ENCODE measurements around the gene HOXA5. TPM values are rescaled to one million over a fixed set of nuclear protein-coding genes. Genes with fewer than 3 reads are reported as not detected.

The HOXA5 gene
- total RNA-seq, 1 donor from 2014 or later, result not detected

DNA sequence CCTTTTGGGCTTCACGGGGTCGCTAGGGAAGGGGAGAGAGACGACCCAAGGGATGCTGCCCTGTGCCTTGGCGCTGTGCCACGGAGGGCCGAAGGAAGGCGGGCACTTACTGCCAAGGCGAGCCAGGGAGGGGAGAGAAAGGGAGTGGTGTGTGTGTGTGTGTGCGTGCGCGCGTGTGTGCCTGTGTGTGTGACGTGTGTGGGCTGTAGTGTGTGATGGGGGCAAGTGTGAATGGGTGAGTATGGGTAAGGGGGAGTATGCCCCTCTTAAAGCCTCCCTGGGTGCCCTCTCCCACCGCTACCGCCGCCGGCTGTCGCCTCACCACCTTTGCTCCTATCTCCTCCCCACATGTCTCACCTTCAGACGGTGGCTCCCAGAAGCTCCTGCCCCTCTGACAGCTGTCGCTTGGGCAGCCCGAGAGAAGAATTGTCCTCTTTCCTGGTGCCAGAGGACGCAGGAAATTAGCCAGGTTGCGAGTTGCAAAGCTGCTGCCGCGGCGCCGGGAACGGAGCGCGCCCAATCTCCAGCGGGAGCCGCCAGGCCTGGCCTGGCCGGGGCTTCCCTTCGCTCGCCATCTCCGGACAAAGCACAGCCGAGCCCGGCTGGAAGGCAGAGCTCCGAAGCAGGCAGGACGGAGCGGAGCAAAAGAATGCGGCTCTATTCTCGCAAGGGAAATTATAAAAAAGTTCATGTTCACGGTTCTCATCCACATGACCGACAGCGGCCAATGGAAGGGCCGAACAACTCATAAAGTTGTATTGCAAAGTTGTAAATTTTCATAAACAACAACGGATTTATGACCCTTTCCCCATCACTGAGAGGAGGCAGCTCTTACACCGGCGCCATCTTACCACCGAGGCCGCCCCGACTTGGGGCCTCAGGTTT lies 8.7 kb upstream of the HOXA5 start, which contains the start of gene HOXA3:
HOXA3 (minus strand) TSS at position 653 of the 885 bp plus-strand sequence. CDS start 41,943 bp downstream, outside the sequence.
- H3K27me3 Mint-ChIP-seq (ENCODE audit: unreplicated experiment), result peaks cover 59% of the 10 kb centered on the region
- TF ChIP-seq CTCF (IDR thresholded peaks at IDR 0.05; ENCODE audit: partially characterized antibody, unreplicated experiment), result no peak
- DNase-seq, result no peak
- H3K4me3 Mint-ChIP-seq (ENCODE audit: unreplicated experiment), result peak within 1 kb of the TSS; percentile 77
- H3K9me3 Mint-ChIP-seq (ENCODE audit: unreplicated experiment), result peaks cover 9% of the 10 kb centered on the region
- no peak within 1 kb of the TSS for H3K27ac Mint-ChIP-seq (ENCODE audit: unreplicated experiment)
- H3K4me1 Mint-ChIP-seq (ENCODE audit: low read depth, unreplicated experiment), result peaks cover 2% of the 10 kb centered on the region
- peaks cover 6% of the 10 kb centered on the region for H3K36me3 Mint-ChIP-seq (ENCODE audit: unreplicated experiment)

DNA sequence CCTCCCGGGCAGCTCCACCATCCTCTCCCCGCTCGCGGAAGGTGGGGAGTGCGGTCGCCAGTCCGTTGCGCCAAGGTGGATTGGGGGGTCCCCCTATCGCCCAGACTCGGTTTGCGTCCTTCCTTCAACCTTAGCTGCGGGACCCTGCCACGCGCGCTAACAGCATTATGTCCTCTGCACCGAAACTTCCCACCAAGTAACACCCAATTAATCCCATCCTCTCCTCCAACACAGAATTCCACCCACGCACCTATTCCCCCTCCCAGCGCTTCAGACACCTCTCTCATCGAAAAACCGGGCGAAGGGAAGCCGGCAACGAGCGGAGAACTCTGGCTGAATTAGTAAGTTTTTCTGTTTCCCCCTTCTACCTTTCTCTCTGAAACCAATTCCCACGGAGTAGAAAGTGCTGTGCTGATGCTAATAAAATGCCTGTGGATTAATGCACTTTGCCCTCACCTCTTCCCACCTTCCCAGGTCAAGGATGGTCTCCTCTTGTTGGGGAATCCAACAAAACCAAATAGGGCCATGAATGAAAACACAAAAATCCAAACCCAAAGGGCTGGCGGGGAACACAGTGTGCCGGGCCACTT lies 8.0 kb upstream of the HOXA5 start:
- DNase-seq, result no peak
- peaks cover 1% of the 10 kb centered on the region for H3K4me1 Mint-ChIP-seq (ENCODE audit: low read depth, unreplicated experiment)

DNA sequence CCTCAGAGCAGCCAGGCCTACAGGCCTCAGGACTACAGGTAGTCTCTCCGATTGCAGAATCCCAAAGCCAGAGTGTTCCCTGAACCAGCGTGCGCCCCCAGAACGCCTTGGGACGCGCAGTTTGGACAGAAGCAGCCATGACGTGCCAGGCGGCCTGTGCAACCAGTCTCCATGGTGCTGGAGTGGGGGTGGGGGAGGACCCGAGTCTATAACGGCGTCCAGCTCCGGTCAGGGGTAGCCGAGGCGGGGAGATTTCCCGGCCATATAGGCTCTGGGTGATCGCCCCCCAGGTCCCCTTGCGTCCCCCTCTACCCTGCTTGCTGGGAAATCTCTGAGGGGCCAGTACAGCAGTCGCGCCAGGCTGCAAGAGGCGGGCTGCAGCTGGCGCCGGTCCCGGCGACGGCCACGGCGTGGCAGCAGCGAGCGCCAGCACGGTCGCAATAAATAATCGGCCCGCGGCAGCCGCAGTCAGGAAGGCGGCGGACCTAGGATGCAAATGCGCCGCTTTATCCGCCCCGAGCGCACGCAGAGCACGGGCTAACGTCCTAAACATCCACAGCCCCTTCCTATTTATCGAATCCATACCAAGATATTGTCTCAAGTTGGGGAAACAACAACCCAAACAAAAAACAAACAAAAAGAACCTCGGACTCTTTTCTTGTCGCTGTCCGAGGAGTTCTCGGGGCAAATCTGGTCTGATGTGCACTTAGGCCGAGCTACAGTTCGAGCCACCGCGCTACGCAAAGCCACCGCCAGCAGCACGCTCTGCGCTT lies 7.3 kb upstream of the HOXA5 start:
- Mint-ChIP-seq H3K27ac (ENCODE audit: unreplicated experiment) (no peak overlapping the region), H3K36me3 (ENCODE audit: unreplicated experiment) (peaks cover 17% of the 10 kb centered on the region), H3K4me1 (ENCODE audit: low read depth, unreplicated experiment) (no peaks in the 10 kb centered on the region), H3K27me3 (ENCODE audit: unreplicated experiment) (peaks cover 62% of the 10 kb centered on the region), H3K9me3 (ENCODE audit: unreplicated experiment) (peaks cover 12% of the 10 kb centered on the region), H3K4me3 (ENCODE audit: unreplicated experiment) (peak overlapping the region; percentile 77)
- DNase-seq, result peak; percentile 85
- TF ChIP-seq CTCF (IDR thresholded peaks at IDR 0.05; ENCODE audit: partially characterized antibody, unreplicated experiment), result peak; percentile 88

More for the DNA sequence above, 8.0 kb upstream of the HOXA5 start:
- no peak for TF ChIP-seq CTCF (IDR thresholded peaks at IDR 0.05; ENCODE audit: partially characterized antibody, unreplicated experiment)
- H3K27ac Mint-ChIP-seq (ENCODE audit: unreplicated experiment), result no peak overlapping the region
- H3K36me3 Mint-ChIP-seq (ENCODE audit: unreplicated experiment), result peaks cover 12% of the 10 kb centered on the region
- peaks cover 60% of the 10 kb centered on the region for H3K27me3 Mint-ChIP-seq (ENCODE audit: unreplicated experiment)
- peaks cover 11% of the 10 kb centered on the region for H3K9me3 Mint-ChIP-seq (ENCODE audit: unreplicated experiment)
- peak overlapping the region; percentile 77 for H3K4me3 Mint-ChIP-seq (ENCODE audit: unreplicated experiment)

DNA sequence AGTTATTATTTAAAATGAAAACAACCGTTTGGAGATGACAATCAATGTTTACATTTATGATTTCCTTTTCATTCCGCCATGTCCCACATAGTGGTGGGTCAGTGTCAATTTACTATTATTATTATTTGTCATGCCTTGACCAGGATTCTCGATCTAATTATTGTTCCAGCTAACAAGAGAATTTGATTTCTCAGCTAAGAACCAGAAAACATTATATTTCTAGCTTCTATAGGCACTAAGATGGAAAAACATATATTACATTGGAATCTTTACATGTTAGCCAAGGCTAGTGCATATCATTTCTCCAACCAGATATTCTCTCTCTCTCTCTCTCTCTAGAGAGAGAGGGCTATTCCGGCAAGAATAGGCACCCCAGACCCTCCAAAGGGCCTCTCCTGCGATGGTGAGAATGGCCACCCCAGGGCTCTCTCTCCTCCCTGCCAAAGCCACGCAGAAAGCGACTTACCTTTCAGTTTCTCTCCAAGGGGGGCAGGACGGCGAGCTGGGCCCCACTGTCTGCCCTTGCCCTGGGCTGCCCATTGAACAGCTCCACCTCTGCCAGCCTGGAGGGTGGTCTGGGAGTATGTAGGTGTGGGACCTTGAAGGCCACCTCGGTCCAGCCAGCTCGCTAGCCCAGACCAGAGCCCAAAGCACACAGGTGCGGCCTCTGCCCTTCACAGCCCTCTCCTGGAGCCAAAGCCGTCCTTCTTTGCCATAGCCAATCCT lies 6.5 kb upstream of the HOXA5 start:
- no peak for DNase-seq
- Mint-ChIP-seq H3K4me1 (ENCODE audit: low read depth, unreplicated experiment) (no peaks in the 10 kb centered on the region), H3K27me3 (ENCODE audit: unreplicated experiment) (peaks cover 61% of the 10 kb centered on the region), H3K4me3 (ENCODE audit: unreplicated experiment) (no peak overlapping the region), H3K36me3 (ENCODE audit: unreplicated experiment) (peaks cover 17% of the 10 kb centered on the region), H3K27ac (ENCODE audit: unreplicated experiment) (no peak overlapping the region), H3K9me3 (ENCODE audit: unreplicated experiment) (peaks cover 10% of the 10 kb centered on the region)
- TF ChIP-seq CTCF (IDR thresholded peaks at IDR 0.05; ENCODE audit: partially characterized antibody, unreplicated experiment), result no peak

All from glutamatergic neuron (in vitro differentiated cells).